C4-2B (cell line): ENCODE data around the gene PRIMPOL.

ENCODE experiments used
- ZFX ChIP-seq: fragments of 450-650 bp; IDR thresholded peaks from 2 replicates; pipeline ENCODE4 v1.6.1; 2017
- TF ChIP-seq, protein P1 (sequence below): fragments of 450-650 bp; conservative IDR thresholded peaks from 2 replicates; pipeline ENCODE4 v1.5.1; 2017; ENCODE audit warnings: mild to moderate bottlenecking

DNA sequence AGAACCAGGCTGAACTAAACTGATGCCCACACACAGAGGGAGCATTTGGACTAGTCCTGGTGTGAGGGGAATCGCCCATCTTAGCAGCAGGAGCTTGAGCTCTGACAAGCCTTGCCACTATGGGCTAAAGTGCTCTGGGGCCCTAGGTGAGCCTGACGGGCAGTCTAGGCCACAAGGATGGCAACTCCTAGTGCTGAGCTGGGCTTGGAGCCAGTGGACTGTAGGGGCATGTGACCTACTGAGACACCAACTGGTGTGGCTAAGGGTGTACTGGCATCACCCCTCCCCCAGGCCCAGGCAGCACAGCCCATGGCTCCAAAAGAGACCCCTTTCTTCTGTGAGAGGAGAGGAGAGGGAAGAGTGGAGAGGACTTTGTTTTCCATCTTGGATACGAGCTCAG, 69.9 kb downstream of the PRIMPOL start:
- TF ChIP-seq, protein P1, sequence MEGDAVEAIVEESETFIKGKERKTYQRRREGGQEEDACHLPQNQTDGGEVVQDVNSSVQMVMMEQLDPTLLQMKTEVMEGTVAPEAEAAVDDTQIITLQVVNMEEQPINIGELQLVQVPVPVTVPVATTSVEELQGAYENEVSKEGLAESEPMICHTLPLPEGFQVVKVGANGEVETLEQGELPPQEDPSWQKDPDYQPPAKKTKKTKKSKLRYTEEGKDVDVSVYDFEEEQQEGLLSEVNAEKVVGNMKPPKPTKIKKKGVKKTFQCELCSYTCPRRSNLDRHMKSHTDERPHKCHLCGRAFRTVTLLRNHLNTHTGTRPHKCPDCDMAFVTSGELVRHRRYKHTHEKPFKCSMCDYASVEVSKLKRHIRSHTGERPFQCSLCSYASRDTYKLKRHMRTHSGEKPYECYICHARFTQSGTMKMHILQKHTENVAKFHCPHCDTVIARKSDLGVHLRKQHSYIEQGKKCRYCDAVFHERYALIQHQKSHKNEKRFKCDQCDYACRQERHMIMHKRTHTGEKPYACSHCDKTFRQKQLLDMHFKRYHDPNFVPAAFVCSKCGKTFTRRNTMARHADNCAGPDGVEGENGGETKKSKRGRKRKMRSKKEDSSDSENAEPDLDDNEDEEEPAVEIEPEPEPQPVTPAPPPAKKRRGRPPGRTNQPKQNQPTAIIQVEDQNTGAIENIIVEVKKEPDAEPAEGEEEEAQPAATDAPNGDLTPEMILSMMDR = no peak
- TF ChIP-seq ZFX = no peak
